MG63 (cell line): ENCODE measurements around the gene PAM16. TPM values are rescaled to one million over a fixed set of nuclear protein-coding genes. Genes with fewer than 3 reads are reported as not detected.
"Not testable (repeated sequence)": the region's sequence is repeated elsewhere in the genome, so short reads cannot be mapped to it uniquely, and the experiment has no call there.

ENCODE experiments used
- DNase-seq: peaks from one replicate; pipeline ENCODE4 v3.0.0-alpha.2; 2020
- H3K27me3 ChIP-seq: fragments of 250-450 bp; sonication (Bioruptor Pico); 2 replicates; pipeline ENCODE4 v1.5.1; 2020; ENCODE audit warnings: mild to moderate bottlenecking, moderate library complexity
- H3K36me3 ChIP-seq: fragments of 250-450 bp; sonication (Bioruptor Pico); 2 replicates; pipeline ENCODE4 v1.5.1; 2020; ENCODE audit warnings: mild to moderate bottlenecking, moderate library complexity
- H3K4me3 ChIP-seq: fragments of 250-450 bp; sonication (Bioruptor Pico); 2 replicates; pipeline ENCODE4 v1.5.1; 2020; ENCODE audit warnings: mild to moderate bottlenecking, moderate library complexity
- H3K9me3 ChIP-seq: fragments of 250-450 bp; sonication (Bioruptor Pico); 2 replicates; pipeline ENCODE4 v1.5.1; 2020; ENCODE audit warnings: mild to moderate bottlenecking, moderate library complexity
- total RNA-seq: library from RNA; depleted of rRNA; stranded (reverse); fragments of >200 nt; shearing (Covaris generic); gene quantifications from 2 replicates; pipeline ENCODE4 v1.2.3, GENCODE V29; 2014; ENCODE audit warnings: low replicate concordance

The PAM16 gene
- total RNA-seq, 1 experiment from 2014 or later, result 84.1 TPM

DNA sequence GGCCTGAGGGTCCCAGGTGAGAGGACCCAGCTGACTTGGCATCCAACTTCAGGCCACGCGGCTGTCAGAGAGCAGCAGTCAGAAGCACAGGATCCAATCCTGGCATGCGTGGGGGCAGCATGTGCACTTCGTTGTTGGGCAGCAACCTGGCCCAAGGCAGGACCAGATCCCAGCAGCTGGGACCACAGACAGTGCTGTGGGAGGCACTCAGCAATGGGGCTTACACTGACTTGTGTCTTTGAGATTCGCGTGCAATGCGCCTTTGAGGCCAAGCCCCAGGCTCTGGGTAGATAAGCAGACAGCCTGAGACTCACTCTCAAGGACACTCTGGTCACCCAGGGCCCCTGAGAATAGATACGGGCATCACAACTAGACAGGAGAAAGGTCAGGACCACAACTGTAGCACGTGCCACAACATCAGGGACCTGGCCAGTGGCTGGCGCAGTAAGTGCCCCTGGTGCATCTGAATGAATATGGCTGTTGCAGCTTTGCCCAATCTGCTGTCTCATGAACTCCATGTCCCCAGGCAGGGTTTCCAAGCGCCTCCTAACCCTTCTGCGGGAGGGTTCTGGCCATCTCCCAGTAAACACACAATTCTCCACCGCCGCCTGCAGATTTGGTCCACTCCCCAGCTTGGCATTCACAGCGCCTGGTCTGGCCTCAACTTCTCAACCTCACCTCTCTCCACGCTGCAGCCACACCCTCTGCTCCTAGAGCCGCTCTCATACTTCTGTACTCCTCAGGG, 3.2 kb downstream of the PAM16 start:
- Histone ChIP-seq H3K9me3 (no peaks in the 10 kb centered on the region), H3K36me3 (peaks cover 46% of the 10 kb centered on the region), H3K27me3 (no peaks in the 10 kb centered on the region), H3K4me3 (no peak overlapping the region)
- no peak for DNase-seq

DNA sequence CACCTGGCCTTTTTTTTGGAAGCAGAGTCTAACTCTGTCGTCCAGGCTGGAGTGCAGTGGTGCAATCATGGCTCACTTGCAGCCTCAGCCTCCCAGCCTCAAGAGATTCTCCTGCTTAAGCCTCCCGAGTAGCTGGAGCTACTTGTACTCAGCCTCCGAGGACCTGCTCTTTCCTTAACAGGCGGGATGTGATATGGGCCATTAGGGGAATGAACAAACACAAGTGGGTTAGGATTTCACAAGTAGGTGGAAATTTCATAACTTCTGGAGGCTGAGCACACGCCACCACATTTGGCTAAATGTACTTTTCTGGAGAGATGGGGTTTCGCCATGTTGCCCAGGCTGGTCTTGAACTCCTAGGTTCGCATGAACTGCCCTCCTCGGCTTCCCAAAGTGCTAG, 4.1 kb downstream of the PAM16 start:
- Histone ChIP-seq H3K9me3 (no peaks in the 10 kb centered on the region), H3K4me3 (no peak overlapping the region), H3K27me3 (no peaks in the 10 kb centered on the region), H3K36me3 (peaks cover 54% of the 10 kb centered on the region)
- DNase-seq, result no peak

DNA sequence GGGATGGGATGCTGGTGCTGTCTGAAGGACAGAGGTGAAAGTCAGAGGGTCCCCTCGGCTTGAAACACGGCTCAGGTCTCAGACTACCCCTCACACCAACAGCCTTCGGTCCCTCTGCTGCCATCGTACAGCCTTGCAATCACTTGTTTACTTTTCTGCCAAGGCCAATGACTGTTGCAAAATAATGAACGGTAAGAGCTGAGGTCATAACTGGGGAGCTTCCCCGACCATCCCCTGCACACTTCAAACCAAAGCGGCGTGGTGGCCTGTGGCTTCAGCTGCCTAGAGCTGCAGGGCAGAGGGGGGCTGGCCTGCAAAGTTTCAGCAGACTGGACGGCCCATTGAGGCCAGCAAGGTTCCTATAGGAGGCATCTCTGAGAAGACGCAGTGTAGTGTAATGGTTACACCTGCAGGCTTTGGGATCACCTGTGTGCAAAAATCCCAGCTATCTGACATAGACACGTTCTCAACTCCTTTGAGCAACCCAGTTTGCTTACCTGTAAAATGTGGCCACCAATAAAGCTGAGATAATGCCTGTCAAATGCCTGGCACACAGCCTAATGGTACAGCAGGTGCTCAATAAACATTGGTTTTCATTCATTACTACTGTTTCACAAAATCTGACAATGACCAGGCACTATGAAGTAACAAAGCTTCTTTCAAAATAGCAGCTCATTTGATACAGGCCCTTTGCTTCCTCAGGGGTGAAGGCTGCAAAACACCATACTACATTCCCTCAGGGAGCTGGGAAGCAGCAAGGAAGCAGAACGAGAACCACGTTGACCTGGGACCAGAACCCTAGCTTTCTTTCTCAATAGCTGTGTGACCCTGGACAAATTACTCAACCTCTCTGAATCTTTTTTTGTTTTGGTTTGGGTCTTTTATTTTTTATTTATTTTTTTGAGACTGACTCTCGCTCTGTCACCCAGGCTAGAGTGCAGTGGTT, 5.0 kb downstream of the PAM16 start:
- no peak for DNase-seq
- no peak overlapping the region for H3K4me3 ChIP-seq

DNA sequence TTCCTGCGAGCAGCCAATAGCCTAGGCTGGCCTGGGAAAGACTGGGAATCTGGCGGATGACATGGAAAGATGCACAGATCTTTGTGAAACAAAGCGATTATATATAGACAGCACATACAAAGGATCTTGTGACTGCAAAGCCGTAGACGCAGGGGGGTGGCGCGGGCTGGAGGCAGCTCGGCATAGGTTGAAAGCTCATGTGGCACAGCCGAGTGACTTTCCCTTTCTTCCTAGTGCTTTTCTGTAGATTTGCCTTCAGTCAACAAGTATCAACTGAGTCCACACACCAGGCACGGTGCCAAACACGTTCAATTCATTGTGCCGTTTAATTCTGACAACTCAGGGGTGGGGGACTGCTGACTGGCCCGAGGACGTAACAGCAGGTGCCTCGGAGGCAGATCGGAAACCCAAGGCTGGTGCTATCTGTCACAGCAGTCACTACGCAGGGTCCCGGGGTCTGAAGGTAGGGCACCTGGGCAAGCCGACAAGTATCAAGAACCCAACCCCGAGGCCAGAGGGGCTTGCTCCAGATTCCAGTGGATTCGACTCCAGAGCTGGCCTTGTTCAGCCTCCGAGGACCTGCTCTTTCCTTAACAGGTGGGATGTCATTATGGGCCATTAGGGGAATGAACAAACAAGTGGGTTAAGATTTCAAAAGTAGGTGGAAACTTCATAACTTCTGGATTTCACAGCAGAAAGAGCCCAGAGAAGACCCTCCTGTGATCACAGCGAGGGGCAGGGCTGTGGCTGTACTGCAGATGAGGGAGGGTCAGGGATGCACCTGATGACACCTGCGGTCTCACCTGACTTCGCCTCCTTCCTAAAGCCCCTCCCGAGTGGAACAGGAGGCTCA, 5.9 kb downstream of the PAM16 start:
- DNase-seq, result no peak
- no peak overlapping the region for H3K4me3 ChIP-seq

More for the DNA sequence above, 5.0 kb downstream of the PAM16 start:
- H3K9me3 ChIP-seq, result no peaks in the 10 kb centered on the region
- H3K36me3 ChIP-seq, result peaks cover 61% of the 10 kb centered on the region
- H3K27me3 ChIP-seq, result no peaks in the 10 kb centered on the region

DNA sequence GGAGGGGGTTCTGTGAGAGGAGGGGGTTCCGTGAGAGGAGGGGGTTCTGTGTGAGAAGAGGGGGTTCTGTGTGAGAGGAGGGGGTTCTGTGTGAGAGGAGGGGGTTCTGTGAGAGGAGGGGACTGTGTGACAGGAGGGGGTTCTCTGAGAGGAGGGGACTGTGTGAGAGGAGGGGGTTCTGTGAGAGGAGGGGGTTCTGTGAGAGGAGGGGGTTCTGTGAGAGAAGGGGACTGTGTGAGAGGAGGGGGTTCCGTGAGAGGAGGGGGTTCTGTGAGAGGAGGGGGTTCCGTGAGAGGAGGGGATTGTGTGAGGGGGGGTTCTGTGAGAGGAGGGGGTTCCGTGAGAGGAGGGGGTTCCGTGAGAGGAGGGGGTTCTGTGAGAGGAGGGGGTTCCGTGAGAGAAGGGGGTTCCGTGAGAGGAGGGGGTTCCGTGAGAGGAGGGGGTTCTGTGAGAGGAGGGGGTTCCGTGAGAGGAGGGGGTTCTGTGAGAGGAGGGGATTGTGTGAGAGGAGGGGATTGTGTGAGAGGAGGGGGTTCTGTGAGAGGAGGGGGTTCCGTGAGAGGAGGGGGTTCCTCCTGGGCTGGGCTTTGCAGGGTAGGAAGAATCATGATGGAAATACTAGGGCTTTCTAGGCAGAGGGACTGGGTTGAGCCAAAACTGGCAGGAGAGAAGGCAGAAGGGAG, 6.7 kb downstream of the PAM16 start:
- not testable (repeated sequence) for H3K27me3 ChIP-seq, H3K4me3 ChIP-seq, H3K9me3 ChIP-seq, DNase-seq
- peaks cover 73% of the 10 kb centered on the region for H3K36me3 ChIP-seq

More for the DNA sequence above, 5.9 kb downstream of the PAM16 start:
- no peaks in the 10 kb centered on the region for H3K9me3 ChIP-seq
- H3K27me3 ChIP-seq, result no peaks in the 10 kb centered on the region
- peaks cover 70% of the 10 kb centered on the region for H3K36me3 ChIP-seq

DNA sequence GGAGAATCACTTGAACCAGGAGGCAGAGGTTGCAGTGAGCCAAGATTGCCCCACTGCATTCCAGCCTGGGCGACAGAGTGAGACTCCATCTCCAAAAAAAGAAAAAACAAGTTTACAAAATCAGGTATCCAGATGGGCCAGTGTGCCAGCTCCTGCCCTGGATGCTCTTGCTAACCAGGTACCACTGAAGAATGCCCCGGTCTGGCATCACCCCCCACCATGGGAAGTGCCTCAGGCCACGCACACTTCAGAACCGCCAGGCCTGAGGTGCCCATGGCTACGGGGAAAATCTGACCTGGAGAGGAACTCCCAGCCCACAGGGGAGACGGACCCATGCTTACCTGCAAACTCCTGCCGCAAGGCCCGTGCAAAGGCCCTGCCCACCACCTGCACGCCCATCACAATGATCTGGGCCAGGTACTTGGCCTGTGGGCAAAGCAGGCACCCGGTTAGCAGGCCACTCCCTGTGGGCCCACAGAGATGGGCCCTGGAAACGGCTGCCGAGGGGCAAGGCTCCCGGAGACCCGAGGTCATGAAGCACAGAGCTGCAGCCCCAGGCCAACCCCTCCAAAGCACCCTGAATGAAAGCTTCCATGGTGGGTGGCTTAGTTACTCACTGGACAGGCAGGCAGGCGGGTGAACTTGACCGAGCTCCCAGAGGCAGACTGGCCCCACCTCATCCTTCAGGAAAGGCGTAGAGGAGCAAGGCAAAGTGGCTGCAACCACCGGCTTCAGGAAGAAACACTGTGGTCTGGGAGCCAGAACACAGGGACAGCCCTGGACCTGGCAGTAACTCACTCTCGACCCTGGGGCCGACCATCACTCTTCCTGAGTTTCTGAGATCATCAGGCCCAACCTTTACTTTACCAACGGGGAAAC, 8.0 kb downstream of the PAM16 start:
- DNase-seq, result no peak
- Histone ChIP-seq H3K9me3 (no peaks in the 10 kb centered on the region), H3K27me3 (no peaks in the 10 kb centered on the region), H3K36me3 (peaks cover 79% of the 10 kb centered on the region), H3K4me3 (no peak overlapping the region)

DNA sequence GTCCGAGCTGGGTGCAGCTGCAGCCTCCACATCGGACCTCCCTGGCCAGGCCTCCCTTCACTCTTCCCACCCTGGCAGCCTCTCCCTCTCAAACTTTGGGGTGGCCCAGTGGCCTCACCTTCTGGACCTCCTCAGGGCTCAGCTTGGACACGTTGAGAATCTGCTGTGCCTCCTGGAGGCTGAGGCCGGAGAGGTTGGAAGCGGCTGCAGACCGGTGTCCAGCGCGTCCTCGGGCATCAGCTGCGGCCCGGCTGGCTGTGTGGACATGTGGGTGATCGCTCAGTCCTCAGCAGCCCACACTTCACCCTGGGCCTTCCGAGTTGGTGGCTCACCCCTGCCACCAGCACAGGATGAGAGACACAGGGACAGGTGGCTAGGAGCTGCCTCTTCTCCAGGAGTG, 9.9 kb downstream of the PAM16 start:
- H3K4me3 ChIP-seq, result no peak overlapping the region
- peaks cover 75% of the 10 kb centered on the region for H3K36me3 ChIP-seq
- no peak for DNase-seq
- H3K27me3 ChIP-seq, result no peaks in the 10 kb centered on the region
- H3K9me3 ChIP-seq, result no peaks in the 10 kb centered on the region

DNA sequence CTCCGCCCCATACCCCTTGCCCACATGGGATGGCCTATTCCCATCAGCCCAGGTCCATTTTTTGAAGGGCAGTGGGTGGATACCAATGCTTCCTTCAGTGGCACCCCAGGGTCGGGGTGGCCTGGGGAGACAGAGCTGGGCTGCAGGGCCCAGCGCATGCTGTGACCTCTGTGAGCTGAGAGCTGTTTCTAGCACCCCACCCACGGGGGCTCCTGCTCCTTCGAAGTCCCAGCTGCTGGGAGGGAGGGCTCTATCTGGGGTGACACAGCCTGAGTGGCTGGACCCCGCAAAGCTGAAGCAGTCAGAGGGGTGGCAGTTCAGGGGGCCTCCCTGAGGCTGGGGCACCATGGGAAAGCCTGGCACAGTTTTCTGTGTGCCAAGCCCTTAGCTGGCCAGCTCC, 10.7 kb downstream of the PAM16 start:
- no peak for DNase-seq
- no peaks in the 10 kb centered on the region for H3K9me3 ChIP-seq
- H3K36me3 ChIP-seq, result peaks cover 82% of the 10 kb centered on the region
- H3K27me3 ChIP-seq, result no peaks in the 10 kb centered on the region
- H3K4me3 ChIP-seq, result no peak overlapping the region

DNA sequence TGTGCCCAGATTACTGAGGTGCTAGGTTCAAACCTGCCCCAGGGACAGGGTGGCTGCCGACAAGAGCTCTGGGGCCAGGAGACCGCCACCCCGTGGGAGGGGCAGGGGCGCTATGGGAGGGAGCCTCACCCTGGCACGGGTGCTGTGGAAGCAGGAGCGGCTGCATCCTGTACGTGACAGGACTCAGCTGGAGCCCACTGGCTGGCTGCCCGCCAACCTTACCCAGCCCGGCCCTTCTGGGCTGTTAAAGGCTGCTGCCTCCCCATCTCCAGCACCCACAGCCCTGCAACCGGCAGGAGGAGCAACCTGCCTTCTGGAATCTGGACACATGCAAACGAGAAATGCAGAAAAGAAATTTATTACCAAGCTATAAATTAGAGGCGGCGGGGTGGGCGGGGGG, 11.2 kb downstream of the PAM16 start:
- DNase-seq, result peak; percentile 61
- H3K9me3 ChIP-seq, result no peaks in the 10 kb centered on the region
- no peak overlapping the region for H3K4me3 ChIP-seq
- no peaks in the 10 kb centered on the region for H3K27me3 ChIP-seq
- H3K36me3 ChIP-seq, result peaks cover 84% of the 10 kb centered on the region

DNA sequence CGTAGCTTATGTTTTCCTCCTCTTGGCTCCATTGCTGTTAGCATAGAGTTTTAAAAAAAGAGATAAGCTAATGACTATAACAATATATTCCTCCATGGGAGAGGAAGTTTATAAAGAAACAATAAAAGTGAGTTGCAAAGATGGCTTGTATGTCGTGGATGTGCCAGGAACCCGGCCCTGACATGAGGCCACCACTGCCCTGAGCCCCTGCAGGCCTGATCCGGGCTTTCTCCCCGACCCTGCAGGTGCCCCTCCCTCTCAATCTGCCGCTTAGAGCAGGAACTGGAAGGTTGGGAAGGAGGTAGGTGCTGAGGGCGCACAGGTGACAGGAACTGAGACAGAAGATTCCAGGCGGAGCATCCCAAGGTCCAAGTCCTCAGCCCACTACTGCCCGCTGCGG, 11.7 kb downstream of the PAM16 start:
- Histone ChIP-seq H3K9me3 (no peaks in the 10 kb centered on the region), H3K36me3 (peaks cover 88% of the 10 kb centered on the region), H3K4me3 (no peak overlapping the region), H3K27me3 (no peaks in the 10 kb centered on the region)
- no peak for DNase-seq

DNA sequence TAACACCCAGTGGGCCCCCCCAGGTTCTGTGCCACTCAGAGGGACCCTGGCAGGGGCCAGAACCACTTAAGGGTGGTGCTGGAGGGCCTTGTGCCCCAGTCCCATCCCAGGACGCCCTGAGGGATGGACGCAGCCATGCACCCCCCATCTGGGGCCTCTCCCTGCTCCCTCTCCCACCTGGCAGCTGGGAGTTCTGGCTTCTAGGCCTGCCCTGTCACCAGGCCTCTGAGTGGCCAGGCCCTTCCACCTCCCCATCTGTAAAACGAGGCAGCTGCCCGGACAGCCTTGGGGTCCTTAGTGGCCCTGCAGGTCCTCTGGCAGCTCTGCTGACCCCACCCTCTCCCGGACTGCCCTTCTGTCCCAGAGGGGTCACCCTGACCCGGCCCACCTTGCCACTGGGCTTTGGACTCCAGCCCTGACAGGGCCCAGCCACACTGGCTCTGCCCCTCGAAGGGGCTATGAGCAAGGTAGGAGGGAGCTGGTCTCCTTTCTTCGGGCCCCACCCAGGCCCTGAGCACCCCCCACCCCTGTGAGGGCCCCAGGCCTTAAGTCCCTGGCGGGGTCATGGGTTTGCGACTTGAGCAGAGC, 12.3 kb downstream of the PAM16 start:
- H3K36me3 ChIP-seq, result peaks cover 92% of the 10 kb centered on the region
- no peaks in the 10 kb centered on the region for H3K9me3 ChIP-seq
- H3K4me3 ChIP-seq, result no peak overlapping the region
- DNase-seq, result no peak
- H3K27me3 ChIP-seq, result no peaks in the 10 kb centered on the region

DNA sequence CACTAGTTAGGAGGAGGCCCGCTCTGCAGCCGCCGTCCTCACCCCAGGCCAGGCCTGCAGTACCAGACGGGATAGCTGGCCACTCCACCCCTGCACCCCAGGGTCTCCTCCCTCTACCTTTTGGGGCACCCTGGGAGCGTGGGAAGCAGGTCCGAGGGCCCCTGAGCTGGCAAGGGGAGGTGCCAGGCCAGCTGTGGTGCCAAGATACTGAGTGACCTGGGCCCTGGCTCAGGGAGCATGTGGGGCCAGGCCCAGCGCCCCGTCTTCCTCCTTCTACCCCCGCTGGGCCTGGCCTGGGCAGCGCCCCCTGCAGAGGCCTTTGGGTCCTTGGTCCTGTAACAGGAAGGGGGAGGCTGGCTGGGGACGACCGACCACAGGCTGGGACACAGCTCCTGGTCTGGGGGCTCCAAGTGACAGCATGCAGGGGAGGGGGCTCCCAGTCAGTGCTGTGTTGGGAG, 13.0 kb downstream of the PAM16 start:
- H3K36me3 ChIP-seq, result peaks cover 92% of the 10 kb centered on the region
- H3K27me3 ChIP-seq, result no peaks in the 10 kb centered on the region
- no peak overlapping the region for H3K4me3 ChIP-seq
- no peak for DNase-seq
- no peaks in the 10 kb centered on the region for H3K9me3 ChIP-seq

DNA sequence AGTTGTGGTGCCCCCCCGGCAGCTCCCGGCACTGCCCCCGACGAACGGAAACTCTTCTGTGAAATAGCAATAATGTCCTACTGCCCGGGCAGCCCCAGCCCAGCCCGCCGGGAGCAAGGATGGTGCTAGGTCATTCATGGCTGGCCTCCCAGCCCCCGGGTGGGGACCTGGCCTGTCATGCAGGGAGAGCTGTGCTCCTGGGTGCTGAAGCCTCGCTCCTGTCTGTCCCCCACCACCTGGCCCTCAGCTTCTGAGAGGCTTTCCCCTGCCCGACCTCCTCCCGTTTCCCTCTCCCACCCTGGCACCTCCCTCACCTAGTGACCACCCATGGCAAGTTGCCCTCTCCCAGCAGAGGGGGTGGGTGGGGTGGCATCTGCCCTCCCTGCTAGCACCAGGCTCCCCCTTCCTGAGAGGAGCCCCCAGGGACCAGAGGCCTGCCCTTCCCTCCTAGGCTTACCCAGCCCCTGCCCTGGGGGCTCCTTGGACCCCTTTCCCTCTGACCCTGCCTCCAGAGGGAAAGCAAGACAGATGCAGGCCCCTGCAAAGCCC, 13.5 kb downstream of the PAM16 start:
- Histone ChIP-seq H3K9me3 (no peaks in the 10 kb centered on the region), H3K4me3 (no peak overlapping the region), H3K27me3 (no peaks in the 10 kb centered on the region), H3K36me3 (peaks cover 87% of the 10 kb centered on the region)
- no peak for DNase-seq

DNA sequence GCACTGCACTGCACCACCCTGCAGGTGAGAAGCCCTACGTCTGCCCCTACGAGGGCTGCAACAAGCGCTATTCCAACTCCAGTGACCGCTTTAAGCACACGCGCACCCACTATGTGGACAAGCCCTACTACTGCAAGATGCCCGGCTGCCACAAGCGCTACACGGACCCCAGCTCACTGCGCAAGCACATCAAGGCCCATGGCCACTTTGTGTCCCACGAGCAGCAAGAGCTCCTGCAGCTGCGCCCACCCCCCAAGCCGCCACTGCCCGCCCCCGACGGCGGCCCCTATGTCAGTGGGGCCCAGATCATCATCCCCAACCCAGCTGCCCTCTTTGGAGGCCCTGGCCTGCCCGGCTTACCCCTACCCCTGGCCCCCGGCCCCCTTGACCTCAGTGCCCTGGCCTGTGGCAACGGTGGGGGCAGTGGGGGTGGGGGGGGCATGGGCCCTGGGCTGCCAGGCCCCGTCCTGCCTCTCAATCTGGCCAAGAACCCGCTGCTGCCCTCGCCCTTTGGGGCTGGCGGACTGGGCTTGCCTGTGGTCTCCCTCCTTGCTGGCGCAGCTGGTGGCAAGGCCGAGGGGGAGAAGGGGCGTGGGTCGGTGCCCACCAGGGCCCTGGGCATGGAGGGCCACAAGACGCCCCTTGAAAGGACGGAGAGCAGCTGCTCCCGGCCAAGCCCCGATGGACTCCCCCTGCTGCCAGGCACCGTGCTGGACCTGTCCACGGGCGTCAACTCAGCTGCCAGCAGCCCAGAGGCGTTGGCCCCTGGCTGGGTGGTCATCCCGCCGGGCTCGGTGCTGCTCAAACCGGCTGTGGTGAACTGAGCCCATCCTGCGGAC, 14.2 kb downstream of the PAM16 start:
- Histone ChIP-seq H3K36me3 (peaks cover 89% of the 10 kb centered on the region), H3K4me3 (no peak overlapping the region), H3K27me3 (no peaks in the 10 kb centered on the region), H3K9me3 (no peaks in the 10 kb centered on the region)
- no peak for DNase-seq
